Activated CD4-positive, alpha-beta T cell treated with anti-CD3 and anti-CD28 coated beads, Interleukin-2, amount 10 ng/mL, durations not matched to agents 24 days and 14 days (primary cell): ENCODE data around the gene UBR4. TPM values are rescaled to one million over a fixed set of nuclear protein-coding genes. Genes with fewer than 3 reads are reported as not detected.

Source experiments
- DNase-seq: peaks from one replicate; pipeline ENCODE4 v3.0.0; 2022
- H3K27ac Mint-ChIP-seq: one replicate; pipeline ENCODE4 v1.8.0; 2022; ENCODE audit warnings: mild to moderate bottlenecking, mixed read lengths
- H3K27me3 Mint-ChIP-seq: one replicate; pipeline ENCODE4 v1.8.0; 2022; ENCODE audit warnings: mixed read lengths
- H3K36me3 Mint-ChIP-seq: one replicate; pipeline ENCODE4 v1.8.0; 2022; ENCODE audit warnings: low read depth, mild to moderate bottlenecking, mixed read lengths
- H3K4me1 Mint-ChIP-seq: one replicate; pipeline ENCODE4 v1.8.0; 2021; ENCODE audit warnings: mixed read lengths
- H3K4me3 Mint-ChIP-seq: one replicate; pipeline ENCODE4 v1.8.0; 2022; ENCODE audit warnings: mild to moderate bottlenecking, moderate library complexity, mixed read lengths
- H3K9me3 Mint-ChIP-seq: one replicate; pipeline ENCODE4 v1.8.0; 2021; ENCODE audit warnings: mixed read lengths
- intact Hi-C: fragments of 100-400 bp; cut with micrococcal nuclease; formaldehyde crosslinking; loops from one replicate; pipeline ENCODE4 v1.15.1; 2023
- total RNA-seq: library from RNA; stranded (reverse); gene quantifications from 2 replicates; pipeline ENCODE4 v1.2.3, GENCODE V29; 2022

Gene UBR4
- total RNA-seq, 1 donor from 2014 or later = 162 TPM

DNA sequence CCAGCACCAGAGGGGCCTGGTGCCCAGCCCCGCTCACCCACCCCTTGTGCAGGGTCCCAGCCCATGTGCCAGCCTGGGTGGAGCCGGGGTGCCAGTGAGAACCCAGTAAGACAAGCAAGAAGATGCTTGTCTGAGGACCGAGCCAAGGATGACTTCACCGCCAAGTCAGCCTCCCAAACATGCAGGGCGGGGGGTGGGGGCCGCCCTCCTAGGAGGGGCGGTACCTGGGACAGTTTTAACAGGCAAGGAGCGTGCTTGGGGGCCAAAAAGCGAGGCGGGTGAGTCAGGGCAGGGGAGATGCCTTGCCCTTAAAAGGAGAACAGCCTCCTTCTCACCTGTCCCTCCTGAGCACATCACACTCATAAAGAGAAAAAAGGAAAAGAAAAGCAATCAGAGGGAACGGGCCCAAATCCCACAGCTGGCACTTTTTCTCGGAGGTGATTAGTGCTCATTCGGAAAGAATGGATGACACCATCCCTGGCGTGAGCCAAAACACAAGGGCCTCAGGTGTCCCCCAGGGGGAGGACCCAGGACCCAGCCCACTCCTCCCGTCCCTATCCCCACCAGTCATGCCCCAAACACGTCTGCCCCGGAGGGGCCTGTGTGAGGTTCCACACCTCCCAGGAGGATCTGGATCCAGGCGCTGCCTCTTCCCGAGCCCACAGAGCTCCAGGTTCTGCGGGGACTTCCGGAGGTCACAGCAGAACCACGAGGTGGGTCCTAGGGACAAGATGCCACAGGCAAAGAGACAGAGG, 176.0 kb downstream of the UBR4 start:
- no peak overlapping the region for H3K4me3 Mint-ChIP-seq
- no peak for DNase-seq
- no peak overlapping the region for H3K27ac Mint-ChIP-seq
- peaks cover 15% of the 10 kb centered on the region for H3K27me3 Mint-ChIP-seq
- intact Hi-C loops = no loop called here
- H3K36me3 Mint-ChIP-seq = no peaks in the 10 kb centered on the region
- no peaks in the 10 kb centered on the region for H3K4me1 Mint-ChIP-seq
- H3K9me3 Mint-ChIP-seq = no peaks in the 10 kb centered on the region

- Mint-ChIP-seq H3K27me3 (peaks cover 16% of the 10 kb centered on the region), H3K4me1 (no peaks in the 10 kb centered on the region), H3K9me3 (no peaks in the 10 kb centered on the region), H3K36me3 (no peaks in the 10 kb centered on the region), H3K4me3 (no peak overlapping the region), H3K27ac (no peak overlapping the region)
- DNase-seq = no peak
- intact Hi-C loops = no loop called here
These were observed 176.6 kb downstream of the UBR4 start for GRCh38 chr1:19033515-19033839.

- Mint-ChIP-seq H3K4me3 (no peak overlapping the region), H3K36me3 (no peaks in the 10 kb centered on the region), H3K27me3 (peaks cover 19% of the 10 kb centered on the region), H3K27ac (no peak overlapping the region), H3K9me3 (no peaks in the 10 kb centered on the region), H3K4me1 (peaks cover 2% of the 10 kb centered on the region)
- intact Hi-C loops = no loop called here
- no peak for DNase-seq
These were observed 177.2 kb downstream of the UBR4 start for GRCh38 chr1:19032701-19033514.

DNA sequence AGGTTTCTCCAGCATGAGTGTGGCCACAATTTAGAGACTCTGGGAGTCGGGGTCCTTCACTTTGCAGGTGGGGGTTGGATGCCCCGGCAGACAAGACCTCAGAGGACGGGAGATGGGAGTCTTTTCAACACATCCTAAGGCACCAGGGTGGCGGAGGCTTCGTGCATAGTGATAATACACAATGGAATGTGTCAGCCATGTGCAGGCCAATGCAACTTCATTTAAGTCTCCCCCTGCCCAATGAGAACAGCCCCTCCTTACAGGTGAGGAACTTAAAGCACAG, 177.7 kb downstream of the UBR4 start:
- DNase-seq = no peak
- H3K27ac Mint-ChIP-seq = no peak overlapping the region
- no peaks in the 10 kb centered on the region for H3K9me3 Mint-ChIP-seq
- intact Hi-C loops = no loop called here
- H3K36me3 Mint-ChIP-seq = no peaks in the 10 kb centered on the region
- H3K4me3 Mint-ChIP-seq = no peak overlapping the region
- H3K27me3 Mint-ChIP-seq = peaks cover 21% of the 10 kb centered on the region
- peaks cover 3% of the 10 kb centered on the region for H3K4me1 Mint-ChIP-seq

- Mint-ChIP-seq H3K36me3 (no peaks in the 10 kb centered on the region), H3K27me3 (peaks cover 22% of the 10 kb centered on the region), H3K9me3 (no peaks in the 10 kb centered on the region), H3K4me1 (peaks cover 3% of the 10 kb centered on the region), H3K27ac (no peak overlapping the region), H3K4me3 (no peak overlapping the region)
- DNase-seq = no peak
- intact Hi-C loops = no loop called here
These were observed 180.6 kb downstream of the UBR4 start for GRCh38 chr1:19029191-19030085.

GRCh38 chr1:19028546-19029129, 181.4 kb downstream of the UBR4 start:
- no peaks in the 10 kb centered on the region for H3K9me3 Mint-ChIP-seq
- H3K36me3 Mint-ChIP-seq = no peaks in the 10 kb centered on the region
- H3K27me3 Mint-ChIP-seq = peaks cover 22% of the 10 kb centered on the region
- no peak overlapping the region for H3K4me3 Mint-ChIP-seq
- no peak for DNase-seq
- peaks cover 3% of the 10 kb centered on the region for H3K4me1 Mint-ChIP-seq
- intact Hi-C loops = no loop called here
- H3K27ac Mint-ChIP-seq = no peak overlapping the region

DNA sequence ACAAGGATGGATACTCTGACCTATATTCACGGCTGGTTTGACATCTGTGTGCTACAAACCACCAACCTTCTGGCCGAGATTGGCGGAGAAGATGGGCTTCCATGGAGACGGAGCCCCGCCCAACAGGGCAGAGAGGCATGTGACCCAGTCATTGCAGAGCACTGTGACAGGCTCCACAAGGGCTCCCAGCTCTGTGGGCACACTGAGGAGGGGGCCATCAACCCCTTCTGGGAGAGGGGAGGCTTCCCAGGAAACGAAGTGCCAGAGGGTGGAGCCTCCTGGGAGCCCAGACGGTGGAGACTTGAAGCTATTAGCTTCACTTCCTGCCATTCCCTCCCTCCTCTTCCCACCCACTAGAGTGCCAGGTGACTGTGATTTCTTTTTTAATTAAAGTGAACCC, 182.0 kb downstream of the UBR4 start:
- Mint-ChIP-seq H3K27me3 (peaks cover 22% of the 10 kb centered on the region), H3K36me3 (no peaks in the 10 kb centered on the region), H3K4me3 (no peak overlapping the region), H3K9me3 (no peaks in the 10 kb centered on the region), H3K4me1 (peaks cover 3% of the 10 kb centered on the region), H3K27ac (no peak overlapping the region)
- intact Hi-C loops = no loop called here
- no peak for DNase-seq

Other genes starting within 250 kb of the UBR4 start
- gene EMC1, start 41.3 kb upstream of the UBR4 start, total RNA-seq = 67.9 and 71.1 TPM in 2 replicates
- gene MRTO4, start 41.5 kb upstream of the UBR4 start, total RNA-seq = 132 and 135 TPM in 2 replicates
- gene AKR7A3, start 78.5 kb upstream of the UBR4 start, total RNA-seq = 1.8 and 2.5 TPM in 2 replicates
- gene AKR7A2, start 101.9 kb upstream of the UBR4 start, total RNA-seq = 33.6 and 35.4 TPM in 2 replicates
- gene SLC66A1, start 102.1 kb upstream of the UBR4 start, total RNA-seq = 9.2 and 10.1 TPM in 2 replicates